Medulla oblongata (tissue), 1 donor: ENCODE data around the gene HOXC13.

Experiments used
- DNase-seq: peaks from one replicate; pipeline ENCODE4 v3.0.0-alpha.2; 2015; ENCODE audit errors: extremely low spot score

Gene HOXC13

DNA sequence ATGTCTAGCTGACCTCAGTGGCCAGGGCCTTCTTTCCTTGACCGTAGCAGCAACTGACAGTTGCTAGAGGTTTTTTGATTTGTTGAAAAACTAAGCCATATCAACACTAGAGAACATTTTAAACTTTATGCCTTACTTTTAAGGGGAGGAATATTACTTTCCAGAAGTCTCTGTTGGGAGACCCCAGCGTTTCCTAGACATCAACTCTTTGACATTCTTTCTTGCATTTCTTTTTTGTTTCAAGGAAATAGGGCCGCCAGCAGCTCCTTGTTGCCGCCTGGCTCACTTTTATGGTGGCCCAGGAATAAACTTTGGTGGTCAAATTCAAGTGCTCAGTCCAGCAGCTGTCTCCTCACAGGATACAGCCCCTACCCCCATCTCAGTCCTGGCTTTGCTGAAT lies 31.8 kb downstream of the HOXC13 start:
- DNase-seq: no peak

DNA sequence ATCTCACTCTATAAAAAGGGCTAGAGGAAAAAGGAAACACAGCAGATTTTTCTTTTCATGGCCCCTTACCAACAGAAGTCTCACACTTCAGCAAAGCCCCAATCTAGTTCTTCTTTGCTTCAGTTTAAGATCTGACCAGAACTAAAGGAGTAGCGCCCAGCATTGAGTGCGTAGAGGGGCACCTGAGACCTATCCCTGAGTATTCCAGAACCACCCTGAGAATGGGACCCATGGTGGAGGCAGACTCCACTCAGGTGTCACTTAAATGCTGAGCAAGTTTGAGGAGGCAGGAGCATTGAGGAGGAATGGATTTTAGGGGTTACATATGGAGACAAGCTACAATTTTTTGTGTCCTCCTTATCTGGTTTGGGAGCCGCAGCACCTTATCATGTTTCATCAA lies 32.5 kb downstream of the HOXC13 start:
- no peak for DNase-seq

DNA sequence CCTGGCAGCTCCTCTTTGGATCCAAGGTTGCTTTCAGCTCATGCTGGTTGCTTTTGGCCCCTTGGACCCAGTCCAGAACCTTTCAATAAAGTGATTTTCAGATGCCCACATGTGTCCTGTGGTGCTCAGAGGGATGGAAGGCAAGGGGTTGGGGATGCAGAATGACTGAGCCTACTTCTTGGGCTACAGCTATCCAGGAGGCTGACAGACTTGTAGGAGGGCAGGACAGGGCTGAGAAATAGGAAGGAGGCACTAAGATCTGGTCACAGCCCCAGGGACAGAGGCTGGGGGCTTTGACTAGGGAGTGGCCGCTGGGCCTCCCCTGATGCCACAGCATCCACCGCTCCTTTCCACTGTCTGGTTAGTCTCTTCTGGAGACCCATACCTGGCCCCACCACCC lies 33.1 kb downstream of the HOXC13 start:
- no peak for DNase-seq

- DNase-seq: no peak
These were observed 33.6 kb downstream of the HOXC13 start for GRCh38 chr12:53972152-53972702.

DNA sequence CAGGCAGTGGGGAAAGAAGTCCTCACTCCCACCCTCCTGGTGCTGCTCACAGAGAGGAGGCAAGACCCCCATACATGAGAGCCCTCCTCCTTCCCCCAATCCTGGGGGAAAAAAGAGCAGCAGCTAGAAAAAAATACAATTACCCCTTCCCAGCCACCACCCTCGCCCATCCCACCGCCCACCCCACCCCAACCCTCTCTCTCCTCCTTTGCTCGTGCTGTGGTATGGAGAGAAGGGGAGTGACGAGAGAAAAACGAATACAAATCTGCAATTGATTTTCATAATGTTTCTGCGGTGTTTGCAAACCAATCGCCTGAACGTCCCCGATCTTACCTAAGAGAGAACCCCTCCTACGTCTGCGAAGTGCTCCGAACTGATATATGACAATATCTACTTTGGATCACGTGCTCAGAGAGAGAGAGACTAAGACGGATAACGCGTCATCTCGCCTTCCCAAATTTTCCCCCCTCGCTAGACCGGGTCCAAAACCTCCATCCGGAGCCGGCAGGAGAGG lies 34.1 kb downstream of the HOXC13 start, which contains the start of gene HOXC11:
TSS of gene HOXC11 (plus strand) at position 405 of the 514 bp plus-strand sequence. CDS start 116 bp downstream, outside the sequence.
- no peak for DNase-seq

- DNase-seq: no peak
These were observed 34.8 kb downstream of the HOXC13 start for GRCh38 chr12:53973236-53974042.

DNA sequence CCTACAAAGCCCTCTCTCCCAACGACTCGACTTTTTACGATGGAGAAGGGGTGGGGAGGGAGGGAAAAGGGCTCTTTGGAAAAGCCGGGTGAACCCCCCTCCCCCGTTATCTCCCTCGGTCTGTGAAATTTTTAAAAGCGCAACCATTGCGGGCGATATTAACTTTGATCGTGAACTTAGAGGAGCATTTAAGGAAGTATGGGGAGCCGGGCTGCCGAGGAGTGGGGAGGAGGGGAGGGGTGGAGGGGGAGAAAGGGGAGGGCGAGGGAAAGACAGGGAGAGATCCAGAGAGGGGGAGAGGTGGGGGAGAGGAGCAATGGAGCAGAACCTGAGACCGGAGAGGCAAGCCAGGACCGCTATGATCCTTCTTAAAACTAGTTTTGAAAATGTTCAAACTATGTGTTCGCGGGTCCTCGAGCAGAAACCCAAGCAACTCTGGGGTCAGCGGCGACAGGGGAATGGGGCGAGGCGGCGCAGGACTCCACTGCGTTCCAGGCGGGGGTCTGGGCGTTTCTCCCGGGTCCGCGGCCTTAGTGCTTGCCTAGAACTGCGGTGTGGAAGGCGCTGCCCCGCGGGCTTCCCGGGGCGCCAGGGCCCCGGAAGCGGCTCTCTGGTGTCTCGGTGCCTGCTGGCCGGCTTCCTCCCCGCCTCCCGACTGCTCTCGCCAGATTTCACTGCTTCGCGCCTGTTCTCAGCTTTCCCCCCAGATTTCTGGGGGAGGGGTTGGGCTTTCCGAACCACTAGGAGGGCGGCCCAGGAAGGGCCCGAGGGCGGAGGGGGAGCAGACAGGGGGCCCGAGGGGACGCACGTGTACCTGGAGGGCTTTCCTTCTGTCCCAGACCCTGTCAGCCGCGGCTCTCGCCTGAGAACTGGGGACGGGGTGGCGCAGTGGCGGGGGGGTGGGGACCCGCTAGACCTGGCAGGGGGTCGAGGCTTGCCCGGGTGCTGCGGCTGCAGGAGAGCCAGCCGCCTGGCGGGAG lies 35.7 kb downstream of the HOXC13 start, which contains the start of gene HOTAIR:
TSS of gene HOTAIR (minus strand) at position 871 of the 980 bp plus-strand sequence.
- DNase-seq: no peak

- DNase-seq: no peak
These were observed 36.4 kb downstream of the HOXC13 start for GRCh38 chr12:53975064-53975471.

DNA sequence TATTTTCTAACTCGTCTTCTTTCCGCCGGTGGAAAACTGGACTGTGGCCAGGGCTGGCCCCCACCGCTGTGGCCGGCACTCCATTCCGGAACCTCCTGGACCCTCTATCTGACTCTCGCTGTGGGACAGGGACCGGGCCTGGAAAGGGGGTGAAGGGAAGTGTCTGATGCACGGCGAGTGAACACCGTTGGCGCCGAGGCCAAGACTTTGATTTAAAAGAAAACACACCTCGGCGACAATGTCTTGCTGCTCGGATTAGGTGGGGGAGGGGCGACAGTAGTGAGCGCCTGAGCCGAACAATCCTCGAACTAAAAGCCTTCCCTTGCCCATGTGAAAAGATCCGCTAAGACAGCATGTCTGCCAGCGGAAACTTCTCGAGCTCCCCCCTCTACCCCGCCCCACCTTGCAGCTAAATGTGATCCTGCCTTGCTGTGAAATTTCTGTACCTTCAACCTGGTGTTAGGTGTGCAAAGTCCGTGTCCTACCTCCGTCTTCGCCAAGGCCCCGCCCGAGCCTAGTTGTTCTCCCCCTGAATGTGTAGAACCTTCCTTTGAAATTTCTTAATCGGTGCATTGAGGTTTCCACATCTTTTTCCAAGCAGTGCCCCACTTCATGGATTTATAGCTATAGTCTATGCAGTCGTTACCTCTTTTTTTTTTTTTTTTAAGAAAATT lies 37.0 kb downstream of the HOXC13 start:
- DNase-seq: no peak

DNA sequence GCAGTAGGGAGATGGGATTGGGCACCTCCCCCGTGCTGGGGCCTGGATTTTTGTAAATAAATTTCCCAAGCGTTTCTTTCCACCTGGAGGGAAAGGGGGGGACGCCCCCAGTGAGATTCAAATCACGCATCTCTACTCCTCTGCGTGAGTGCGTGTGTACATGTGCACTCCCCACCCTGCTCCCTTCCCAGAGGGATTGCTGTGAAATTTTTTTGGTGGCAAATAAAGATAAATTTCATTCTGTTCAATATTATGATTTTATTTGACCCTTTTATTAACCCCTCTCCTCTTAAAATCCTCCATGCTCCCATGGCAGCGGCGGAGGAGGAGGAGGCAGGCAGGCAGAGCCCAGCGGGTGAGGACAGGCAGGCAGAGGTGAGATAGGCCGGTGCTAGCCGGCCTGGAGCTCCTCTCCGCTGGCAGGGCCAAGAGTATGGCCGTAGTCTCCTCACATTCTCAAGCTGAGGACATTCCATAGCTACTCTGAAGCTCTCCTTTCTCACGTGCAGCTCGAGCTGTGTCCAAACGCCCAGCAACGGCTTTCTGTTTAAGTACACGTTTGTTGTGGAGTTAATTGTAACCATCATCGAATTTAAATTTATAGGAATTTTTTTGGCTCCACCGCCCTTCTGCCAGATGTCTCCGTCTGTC lies 37.7 kb downstream of the HOXC13 start:
- DNase-seq: no peak

DNA sequence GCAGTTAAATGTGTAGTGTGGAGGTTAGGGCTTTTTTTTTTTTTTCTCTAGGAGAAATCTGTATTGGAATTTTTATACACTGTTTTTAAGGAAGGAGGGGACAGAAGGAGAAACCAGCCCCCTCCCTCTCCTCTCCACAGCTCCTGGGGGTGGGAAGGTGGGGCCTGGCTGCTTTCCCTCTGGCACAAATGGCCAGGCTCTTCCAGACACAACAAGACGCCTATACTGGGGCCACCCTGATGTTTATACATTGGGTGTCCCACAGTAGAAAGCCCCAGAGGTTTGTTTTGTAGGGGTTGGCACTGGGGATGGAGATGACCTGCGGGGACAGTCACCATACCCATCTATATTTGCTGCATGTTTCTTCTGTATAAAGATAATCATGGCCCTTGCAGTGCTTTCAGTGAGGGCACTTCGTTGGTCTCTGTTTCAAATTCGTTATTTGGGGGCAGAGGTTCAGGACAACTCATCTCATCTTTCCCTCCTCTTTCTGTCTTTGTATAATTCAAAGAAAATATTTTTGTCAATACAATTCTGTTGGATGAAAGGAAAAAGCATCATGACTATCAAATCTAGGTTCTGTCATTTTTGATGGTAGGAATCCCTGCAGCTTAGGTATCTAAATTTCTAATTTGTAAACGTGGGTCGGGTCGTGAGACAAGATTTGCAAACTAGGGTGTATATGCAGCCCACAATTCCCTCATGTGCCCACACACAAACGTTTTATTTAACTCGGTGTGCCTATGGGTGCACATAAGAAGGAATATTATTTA lies 38.4 kb downstream of the HOXC13 start:
- no peak for DNase-seq

GRCh38 chr12:53977596-53978445 lies 39.2 kb downstream of the HOXC13 start:
- no peak for DNase-seq

DNA sequence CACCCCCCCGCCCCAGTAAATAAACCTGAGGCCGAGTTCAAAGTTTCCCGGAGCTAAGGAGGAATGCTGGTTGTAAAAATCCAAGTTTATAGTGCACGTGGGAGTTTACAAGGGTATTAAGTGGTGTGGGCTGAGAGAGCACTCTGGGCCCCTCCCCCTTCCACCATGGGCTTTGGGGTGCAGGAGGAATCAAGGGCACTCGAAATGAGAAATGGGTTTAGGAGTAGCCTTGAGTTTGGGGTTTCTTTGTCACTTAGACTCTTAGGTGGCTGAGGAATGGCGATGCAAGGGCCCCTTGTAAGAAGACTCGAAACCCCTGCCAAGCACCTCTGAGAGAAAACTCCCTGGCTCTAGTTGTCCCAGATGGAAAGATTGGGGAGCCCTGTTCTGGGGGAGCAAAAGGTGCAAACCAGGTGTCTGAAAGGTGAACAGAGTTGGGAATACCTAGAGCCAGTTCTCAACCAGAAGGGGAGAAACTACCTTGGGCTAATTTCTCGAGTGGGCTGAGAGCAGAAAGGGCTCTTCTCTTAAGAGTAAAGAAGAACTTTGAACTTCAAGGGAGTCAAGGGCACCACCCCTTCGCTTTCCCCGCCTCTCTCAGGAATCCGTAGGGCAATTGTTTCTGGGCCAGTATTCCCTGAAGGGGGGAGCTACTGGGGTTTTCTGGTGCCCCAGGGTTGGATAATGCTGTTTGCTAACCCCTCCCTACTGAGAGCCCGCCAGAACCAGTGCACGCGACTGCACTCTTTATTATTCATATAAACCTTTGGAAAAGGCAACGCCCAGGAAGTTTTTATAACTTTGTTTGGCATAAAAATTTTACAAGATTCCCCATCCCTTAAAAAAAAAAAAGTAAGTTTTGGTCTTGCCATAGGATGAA lies 40.1 kb downstream of the HOXC13 start:
- no peak for DNase-seq

DNA sequence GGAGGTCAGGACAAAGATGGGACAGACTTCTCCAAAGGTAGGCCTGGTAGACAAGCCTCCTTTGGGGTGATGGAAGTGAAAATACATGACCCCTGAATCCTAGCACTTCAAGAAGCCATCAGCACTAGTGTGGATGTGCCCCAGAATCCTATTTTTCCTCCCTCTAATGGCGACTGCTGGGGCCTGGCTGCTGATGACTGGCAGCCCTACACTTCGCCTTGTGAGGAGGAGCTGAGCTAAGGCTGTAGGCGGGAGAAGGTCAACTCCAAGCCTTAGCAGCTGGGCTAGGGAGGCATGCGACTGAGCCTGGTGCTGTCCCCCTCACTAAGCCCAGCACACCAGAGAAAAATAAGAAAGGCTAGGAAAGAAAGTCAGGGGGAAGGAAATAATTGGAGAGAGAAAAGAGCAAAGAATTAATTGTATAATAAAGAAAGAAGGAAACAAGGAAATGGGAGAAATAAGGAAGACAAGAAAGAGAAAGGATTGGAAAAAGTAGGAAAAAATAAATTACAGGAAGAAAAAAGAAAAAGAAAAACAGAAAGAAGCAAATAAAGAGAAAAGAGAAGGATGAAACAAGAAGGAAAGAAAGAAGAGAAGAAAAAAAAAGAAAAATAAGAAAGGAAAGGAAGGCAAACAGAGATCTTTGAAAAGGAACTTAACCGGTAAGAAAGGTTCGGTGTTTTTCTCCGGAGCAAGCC lies 41.6 kb downstream of the HOXC13 start:
- DNase-seq: no peak

DNA sequence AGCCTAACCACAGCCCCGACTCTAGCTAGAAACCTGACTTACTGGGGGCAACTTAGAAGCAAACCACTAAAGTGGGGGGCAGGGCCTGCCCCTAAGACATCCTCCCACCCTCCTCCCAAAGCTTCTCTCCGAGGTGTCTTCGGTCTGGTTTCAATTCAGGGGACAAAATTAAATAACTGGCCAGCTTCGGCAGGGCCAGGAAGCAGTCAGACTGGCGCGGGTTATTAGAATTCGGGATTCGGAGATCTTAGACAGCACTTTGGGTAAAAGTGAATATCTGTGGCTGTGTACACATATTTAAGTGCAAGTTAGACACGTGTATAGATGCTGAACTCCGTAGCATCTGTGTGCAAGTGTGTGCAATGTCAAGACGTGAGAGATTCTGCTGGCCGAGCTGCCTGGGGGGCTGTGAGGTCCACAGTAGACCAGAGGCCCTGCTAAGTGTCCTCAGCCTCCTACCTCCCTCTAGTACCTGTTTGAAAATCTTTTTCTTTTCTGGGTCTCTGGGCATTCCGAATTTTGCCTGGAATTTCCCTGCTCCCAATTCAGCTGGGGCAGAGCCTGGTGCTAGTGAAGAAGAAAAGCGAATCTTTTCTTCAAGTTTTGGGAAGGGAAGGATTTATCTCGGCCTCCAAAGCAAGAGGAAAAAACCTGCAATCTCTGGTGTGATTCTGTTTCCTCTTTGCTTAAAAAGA lies 42.3 kb downstream of the HOXC13 start:
- DNase-seq: no peak

GRCh38 chr12:53981634-53982565 lies 43.3 kb downstream of the HOXC13 start:
- DNase-seq: no peak
